DND-41 (cell line): ENCODE measurements around the gene AHNAK.
"Not testable (repeated sequence)": the region's sequence is repeated elsewhere in the genome, so short reads cannot be mapped to it uniquely, and the experiment has no call there.

Experiments used
- ATAC-seq: fragments of 200-7000 bp; cut with Tn5 transposase; 3 replicates; pipeline ENCODE4 v1.9.1; 2021; ENCODE audit warnings: low read depth; ENCODE audit not compliant: insufficient read depth
- DNase-seq: peaks from one replicate; pipeline ENCODE4 v3.0.0-alpha.2; 2020
- H2AFZ ChIP-seq: 2 replicates; pipeline ENCODE4 v1.6.0; 2012; ENCODE audit warnings: low read depth, low read length
- H3K27ac ChIP-seq: 2 replicates; pipeline ENCODE4 v1.5.1; 2012; ENCODE audit warnings: low read length, inconsistent platforms
- H3K27me3 ChIP-seq: fragments of 200-600 bp; sonication (generic); 2 replicates; pipeline ENCODE4 v1.6.0; 2012; ENCODE audit warnings: low read length, mild to moderate bottlenecking, inconsistent platforms; ENCODE audit not compliant: insufficient read depth, poor library complexity
- H3K36me3 ChIP-seq: 2 replicates; pipeline ENCODE4 v1.5.1; 2012; ENCODE audit warnings: low read length, inconsistent platforms; ENCODE audit not compliant: insufficient read depth
- H3K4me1 ChIP-seq: 2 replicates; pipeline ENCODE4 v1.5.1; 2012; ENCODE audit warnings: mild to moderate bottlenecking, low read length; ENCODE audit not compliant: insufficient read depth
- H3K4me2 ChIP-seq: 2 replicates; pipeline ENCODE4 v1.6.0; 2012; ENCODE audit warnings: mild to moderate bottlenecking, moderate library complexity, low read length, inconsistent platforms; ENCODE audit not compliant: insufficient read depth
- H3K4me3 ChIP-seq, 2 experiments: fragments of 200-600 bp in 1 of 2; shearing (Covaris generic) in 1 of 2; 2 replicates each; pipeline ENCODE4 v1.5.1; 2012 to 2016; ENCODE audit warnings: inconsistent platforms in 2 of 2, low read length in 2 of 2, mild to moderate bottlenecking in 2 of 2, low read depth in 1 of 2, moderate library complexity in 1 of 2
- H3K79me2 ChIP-seq: 2 replicates; pipeline ENCODE4 v1.6.0; 2012; ENCODE audit warnings: low read length, inconsistent platforms; ENCODE audit not compliant: insufficient read depth
- H3K9ac ChIP-seq: 2 replicates; pipeline ENCODE4 v1.6.0; 2012; ENCODE audit warnings: low read depth, mild to moderate bottlenecking, inconsistent platforms, low read length, moderate library complexity
- H3K9me3 ChIP-seq: 2 replicates; pipeline ENCODE4 v1.5.1; 2012; ENCODE audit warnings: low read length, moderate library complexity, mild to moderate bottlenecking, inconsistent platforms; ENCODE audit not compliant: insufficient read depth, severe bottlenecking
- H4K20me1 ChIP-seq: 2 replicates; pipeline ENCODE4 v1.6.0; 2012; ENCODE audit warnings: low read length; ENCODE audit not compliant: insufficient read depth
- CTCF ChIP-seq: IDR thresholded peaks from 2 replicates; pipeline ENCODE4 v1.5.1; 2012; ENCODE audit warnings: borderline replicate concordance, low read length, moderate library complexity, mild to moderate bottlenecking; ENCODE audit not compliant: poor library complexity, severe bottlenecking; ENCODE audit errors: extremely low read depth
- EZH2 ChIP-seq: IDR thresholded peaks from 3 replicates; pipeline ENCODE4 v1.6.1; 2012; ENCODE audit warnings: borderline replicate concordance, low read depth, mild to moderate bottlenecking, moderate library complexity, low read length, inconsistent platforms; ENCODE audit not compliant: severe bottlenecking

AHNAK gene

GRCh38 chr11:62588966-62589637 is 42.5 kb upstream of the AHNAK start:
- Histone ChIP-seq H3K4me2 (0 out of 2 replicates have a peak overlapping the region, but pooled peaks have one; percentile 95), H3K4me1 (peaks cover 39% of the 10 kb centered on the region), H3K36me3 (peaks cover 49% of the 10 kb centered on the region), H3K9me3 (no peaks in the 10 kb centered on the region), H3K27me3 (no peaks in the 10 kb centered on the region), H3K4me3 (no peak overlapping the region), H3K79me2 (peaks cover 36% of the 10 kb centered on the region), H2AFZ (no peak overlapping the region), H4K20me1 (peaks cover 6% of the 10 kb centered on the region), H3K9ac (no peak overlapping the region), H3K27ac (no peak overlapping the region)
- DNase-seq, result peak; percentile 48
- peak; percentile 44 for TF ChIP-seq CTCF
- TF ChIP-seq EZH2, result no peak
- ATAC-seq, result no peak

GRCh38 chr11:62585356-62585755 is 38.8 kb upstream of the AHNAK start:
- Histone ChIP-seq H3K36me3 (peaks cover 54% of the 10 kb centered on the region), H3K79me2 (peaks cover 32% of the 10 kb centered on the region), H3K4me1 (peaks cover 10% of the 10 kb centered on the region)
- not testable (repeated sequence) for H3K4me3 ChIP-seq, DNase-seq, H2AFZ ChIP-seq, H3K27ac ChIP-seq, H3K4me2 ChIP-seq, H3K27me3 ChIP-seq, H4K20me1 ChIP-seq, ATAC-seq, H3K9me3 ChIP-seq, H3K9ac ChIP-seq

GRCh38 chr11:62581735-62582134 is 35.1 kb upstream of the AHNAK start:
- not testable (repeated sequence) for ATAC-seq

GRCh38 chr11:62580959-62581715 is 34.5 kb upstream of the AHNAK start:
- H3K4me2 ChIP-seq, result no peak overlapping the region
- no peak for DNase-seq
- no peaks in the 10 kb centered on the region for H3K9me3 ChIP-seq
- H3K4me1 ChIP-seq, result peaks cover 4% of the 10 kb centered on the region
- no peak for ATAC-seq
- no peak for TF ChIP-seq CTCF
- TF ChIP-seq EZH2, result no peak
- H3K4me3 ChIP-seq, result no peak overlapping the region
- no peak overlapping the region for H2AFZ ChIP-seq
- H3K36me3 ChIP-seq, result peaks cover 69% of the 10 kb centered on the region
- no peaks in the 10 kb centered on the region for H3K27me3 ChIP-seq
- H3K27ac ChIP-seq, result no peak overlapping the region
- peaks cover 22% of the 10 kb centered on the region for H3K79me2 ChIP-seq
- no peak overlapping the region for H3K9ac ChIP-seq
- H4K20me1 ChIP-seq, result no peaks in the 10 kb centered on the region; the same call in 1 of the 2 replicates

More at GRCh38 chr11:62581735-62582134, 35.1 kb upstream of the AHNAK start:
- not testable (repeated sequence) for H3K27ac ChIP-seq, DNase-seq, H4K20me1 ChIP-seq, H3K9me3 ChIP-seq, H3K27me3 ChIP-seq, H2AFZ ChIP-seq, H3K4me3 ChIP-seq, H3K4me1 ChIP-seq, H3K4me2 ChIP-seq, H3K9ac ChIP-seq
- peaks cover 19% of the 10 kb centered on the region for H3K79me2 ChIP-seq
- peaks cover 66% of the 10 kb centered on the region for H3K36me3 ChIP-seq
